HFFc6 (cell line): ENCODE measurements around the gene ARHGEF4. TPM values are rescaled to one million over a fixed set of nuclear protein-coding genes. Genes with fewer than 3 reads are reported as not detected.

Experiments
- DNase-seq: peaks from one replicate; pipeline ENCODE4 v3.0.0-alpha.2; 2018
- H3K27ac Mint-ChIP-seq: 2 replicates; pipeline ENCODE4 v1.8.0; 2020; ENCODE audit warnings: mild to moderate bottlenecking, mixed read lengths
- H3K27me3 Mint-ChIP-seq: 2 replicates; pipeline ENCODE4 v1.8.0; 2021; ENCODE audit warnings: mild to moderate bottlenecking, moderate library complexity, mixed read lengths; ENCODE audit not compliant: insufficient read depth
- H3K36me3 Mint-ChIP-seq: 2 replicates; pipeline ENCODE4 v1.8.0; 2021; ENCODE audit warnings: low read depth, mixed read lengths
- H3K4me1 Mint-ChIP-seq: 2 replicates; pipeline ENCODE4 v1.8.0; 2020; ENCODE audit warnings: low read depth, mixed read lengths
- H3K4me3 Mint-ChIP-seq: 2 replicates; pipeline ENCODE4 v1.8.0; 2020; ENCODE audit warnings: mild to moderate bottlenecking, moderate library complexity, mixed read lengths
- H3K9me3 Mint-ChIP-seq: 2 replicates; pipeline ENCODE4 v1.8.0; 2020; ENCODE audit warnings: mild to moderate bottlenecking, mixed read lengths
- CTCF ChIP-seq: fragments of 200-600 bp; sonication (generic); IDR thresholded peaks from 2 replicates; pipeline ENCODE4 v1.5.0; 2021; ENCODE audit warnings: antibody characterized with exemption, mild to moderate bottlenecking
- total RNA-seq, 6 experiments: library from RNA; stranded (reverse); fragmentation: NEBNext Ultra II Directional; extraction: Animal tissue kit (Norgen Biotek cat#: 25700); gene quantifications; 2 replicates in 1 of 6; 3 replicates in 5 of 6; pipeline ENCODE4 v1.2.3, GENCODE V29; 2021

Gene ARHGEF4
- total RNA-seq, 6 experiments from 2014 or later, result 0.94 to 2.2 (median 1.4) TPM

GRCh38 chr2:130933501-130933900 lies 96.8 kb downstream of the ARHGEF4 start:
- H3K27me3 Mint-ChIP-seq, result no peaks in the 10 kb centered on the region; the same call in none of the 2 replicates
- DNase-seq, result no peak
- H3K27ac Mint-ChIP-seq, result no peak overlapping the region
- H3K4me3 Mint-ChIP-seq, result no peak overlapping the region
- H3K36me3 Mint-ChIP-seq, result no peaks in the 10 kb centered on the region
- H3K4me1 Mint-ChIP-seq, result no peaks in the 10 kb centered on the region
- H3K9me3 Mint-ChIP-seq, result peaks cover 6% of the 10 kb centered on the region; the same call in 1 of the 2 replicates
- TF ChIP-seq CTCF, result no peak

GRCh38 chr2:130936451-130936850 lies 99.7 kb downstream of the ARHGEF4 start:
- no peak overlapping the region for H3K4me3 Mint-ChIP-seq
- no peaks in the 10 kb centered on the region for H3K36me3 Mint-ChIP-seq
- no peak for DNase-seq
- no peak overlapping the region for H3K27ac Mint-ChIP-seq
- H3K4me1 Mint-ChIP-seq, result no peaks in the 10 kb centered on the region
- no peaks in the 10 kb centered on the region; the same call in 1 of the 2 replicates for H3K27me3 Mint-ChIP-seq
- no peak for TF ChIP-seq CTCF
- H3K9me3 Mint-ChIP-seq, result peaks cover 6% of the 10 kb centered on the region; the same call in 1 of the 2 replicates

DNA sequence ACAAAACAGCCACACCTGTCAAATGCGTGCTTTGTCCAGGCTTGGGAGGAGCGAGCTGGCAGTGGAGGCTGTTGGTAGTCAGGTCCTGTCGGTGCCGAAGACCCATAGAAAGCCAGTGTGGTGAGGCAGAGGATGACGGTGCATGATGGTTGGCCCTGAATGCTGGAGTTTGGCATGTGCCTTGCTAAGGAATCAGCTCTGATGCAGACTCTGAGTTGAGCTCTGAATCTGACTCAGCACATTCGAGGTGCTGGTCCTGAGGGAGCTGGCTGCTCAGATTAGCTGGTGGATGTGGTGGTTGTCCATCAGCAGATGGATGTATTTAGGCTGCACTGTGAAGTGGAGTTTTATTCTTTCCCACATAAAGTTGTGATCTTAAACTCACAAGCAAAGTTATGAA lies 111.3 kb downstream of the ARHGEF4 start:
- Mint-ChIP-seq H3K27me3 (no peaks in the 10 kb centered on the region; the same call in 1 of the 2 replicates), H3K4me3 (no peak overlapping the region), H3K9me3 (peaks cover 21% of the 10 kb centered on the region; the same call in 1 of the 2 replicates), H3K4me1 (no peaks in the 10 kb centered on the region), H3K36me3 (no peaks in the 10 kb centered on the region), H3K27ac (no peak overlapping the region)
- DNase-seq, result no peak
- TF ChIP-seq CTCF, result no peak

DNA sequence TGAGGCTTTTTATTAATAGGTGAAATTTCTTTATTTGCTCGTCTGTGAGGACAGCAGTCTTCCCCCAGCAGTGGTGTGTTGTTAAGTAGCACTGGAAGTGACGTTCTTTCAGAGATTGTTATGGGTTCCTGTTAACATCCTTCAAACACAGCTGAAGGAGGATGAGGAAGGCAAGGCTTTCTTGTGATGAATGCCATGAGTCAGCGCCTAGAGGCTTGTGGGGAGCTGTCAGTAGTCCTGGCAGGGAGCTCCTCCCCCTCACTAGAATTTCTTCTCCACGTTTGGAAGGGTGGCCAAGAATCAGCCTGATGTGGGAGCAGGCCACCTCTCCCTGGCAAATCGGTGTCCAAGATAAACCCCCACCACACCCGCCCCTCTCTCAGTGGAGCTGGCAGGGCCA lies 113.2 kb downstream of the ARHGEF4 start:
- no peak for DNase-seq
- H3K36me3 Mint-ChIP-seq, result no peaks in the 10 kb centered on the region
- peaks cover 18% of the 10 kb centered on the region for H3K9me3 Mint-ChIP-seq
- H3K4me3 Mint-ChIP-seq, result no peak overlapping the region
- no peaks in the 10 kb centered on the region for H3K4me1 Mint-ChIP-seq
- H3K27ac Mint-ChIP-seq, result no peak overlapping the region
- no peak for TF ChIP-seq CTCF
- no peaks in the 10 kb centered on the region; the same call in 1 of the 2 replicates for H3K27me3 Mint-ChIP-seq

DNA sequence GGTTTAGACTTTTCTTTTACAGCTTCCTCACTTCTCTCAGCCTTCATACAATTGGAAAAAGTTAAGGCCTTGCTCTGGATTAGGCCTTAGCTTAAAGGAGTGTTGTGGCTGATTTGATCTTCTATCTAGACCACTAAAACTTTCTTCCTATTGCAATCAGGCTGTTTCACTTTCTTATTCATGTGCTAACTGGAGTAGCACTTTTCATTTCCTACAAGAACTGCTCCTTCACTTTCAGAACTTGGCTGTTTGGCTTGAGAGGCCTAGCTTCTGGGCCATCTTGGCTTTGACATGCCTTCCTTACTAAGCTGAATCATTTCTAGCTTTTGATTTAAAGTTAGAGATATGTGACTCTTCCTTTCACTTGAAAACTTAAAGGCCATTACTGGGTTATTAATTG lies 114.3 kb downstream of the ARHGEF4 start:
- peaks cover 20% of the 10 kb centered on the region for H3K9me3 Mint-ChIP-seq
- no peak overlapping the region for H3K4me3 Mint-ChIP-seq
- no peak overlapping the region for H3K27ac Mint-ChIP-seq
- no peak for DNase-seq
- TF ChIP-seq CTCF, result no peak
- H3K27me3 Mint-ChIP-seq, result no peaks in the 10 kb centered on the region; the same call in 1 of the 2 replicates
- H3K36me3 Mint-ChIP-seq, result no peaks in the 10 kb centered on the region
- no peaks in the 10 kb centered on the region for H3K4me1 Mint-ChIP-seq

- no peaks in the 10 kb centered on the region for H3K36me3 Mint-ChIP-seq
- TF ChIP-seq CTCF, result no peak
- no peak overlapping the region for H3K27ac Mint-ChIP-seq
- no peaks in the 10 kb centered on the region for H3K4me1 Mint-ChIP-seq
- no peak for DNase-seq
- peaks cover 16% of the 10 kb centered on the region for H3K9me3 Mint-ChIP-seq
- H3K27me3 Mint-ChIP-seq, result no peaks in the 10 kb centered on the region; the same call in 1 of the 2 replicates
- no peak overlapping the region for H3K4me3 Mint-ChIP-seq
Measured at GRCh38 chr2:130954873-130955272, 118.2 kb downstream of the ARHGEF4 start.
